ENCODE results near the gene RAB36. TPM values are rescaled to one million over a fixed set of nuclear protein-coding genes. Genes with fewer than 3 reads are reported as not detected.
A peak's percentile ranks its signal among the peaks of the same experiment; 100 is the strongest.

RAB36 gene
- total RNA-seq, 4 donors from 2014 or later = 0.35 to 0.55 TPM; not detected in 2

DNA sequence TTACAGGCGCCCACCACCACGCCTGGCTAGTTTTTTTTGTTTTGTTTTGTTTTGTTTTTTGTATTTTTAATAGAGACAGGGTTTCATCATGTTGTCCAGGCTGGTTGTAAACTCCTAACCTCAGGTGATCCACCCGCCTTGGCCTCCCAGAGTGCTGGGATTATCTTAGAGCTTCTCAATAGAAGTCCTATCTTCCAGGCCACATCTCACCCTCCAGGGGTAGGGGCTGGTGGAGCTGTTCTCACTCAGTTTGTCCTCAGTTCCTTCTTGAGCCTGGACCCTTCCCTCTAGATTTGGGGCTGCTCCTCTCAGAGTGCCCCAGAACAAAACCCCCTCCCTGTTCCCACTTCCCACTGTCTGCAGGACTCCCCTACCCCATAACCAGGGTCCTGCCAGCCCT, 66.3 kb downstream of the RAB36 start:
- no peak for DNase-seq
- H3K27ac ChIP-seq = no peak overlapping the region
- intact Hi-C loops (cut with DNase I; ENCODE audit: low total_unique reads) (loop anchor here (2.0 kb wide), 1 partner anchor 25 kb away; no protein-coding TSS in a partner anchor), in situ Hi-C loops (cut with MboI; ENCODE audit: low sequenced_read_pairs in 4 of 4) (no loop called here)
- peaks cover 0 to 6% (median 0%) of the 10 kb centered on the region in 3 donors for H3K27me3 ChIP-seq
- no peak for TF ChIP-seq POLR2A (IDR thresholded peaks at IDR 0.05)
- TF ChIP-seq, protein P1, sequence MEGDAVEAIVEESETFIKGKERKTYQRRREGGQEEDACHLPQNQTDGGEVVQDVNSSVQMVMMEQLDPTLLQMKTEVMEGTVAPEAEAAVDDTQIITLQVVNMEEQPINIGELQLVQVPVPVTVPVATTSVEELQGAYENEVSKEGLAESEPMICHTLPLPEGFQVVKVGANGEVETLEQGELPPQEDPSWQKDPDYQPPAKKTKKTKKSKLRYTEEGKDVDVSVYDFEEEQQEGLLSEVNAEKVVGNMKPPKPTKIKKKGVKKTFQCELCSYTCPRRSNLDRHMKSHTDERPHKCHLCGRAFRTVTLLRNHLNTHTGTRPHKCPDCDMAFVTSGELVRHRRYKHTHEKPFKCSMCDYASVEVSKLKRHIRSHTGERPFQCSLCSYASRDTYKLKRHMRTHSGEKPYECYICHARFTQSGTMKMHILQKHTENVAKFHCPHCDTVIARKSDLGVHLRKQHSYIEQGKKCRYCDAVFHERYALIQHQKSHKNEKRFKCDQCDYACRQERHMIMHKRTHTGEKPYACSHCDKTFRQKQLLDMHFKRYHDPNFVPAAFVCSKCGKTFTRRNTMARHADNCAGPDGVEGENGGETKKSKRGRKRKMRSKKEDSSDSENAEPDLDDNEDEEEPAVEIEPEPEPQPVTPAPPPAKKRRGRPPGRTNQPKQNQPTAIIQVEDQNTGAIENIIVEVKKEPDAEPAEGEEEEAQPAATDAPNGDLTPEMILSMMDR (IDR thresholded peaks at IDR 0.05 in 4 of 5, conservative IDR thresholded peaks at IDR 0.05 in 1 of 5) = no peak
- H3K36me3 ChIP-seq = no peaks in the 10 kb centered on the region
- H3K4me1 ChIP-seq = peaks cover 29 to 34% of the 10 kb centered on the region in 2 donors
- no peaks in the 10 kb centered on the region for H3K9me3 ChIP-seq
- ATAC-seq = no peak
- H3K4me3 ChIP-seq = no peak overlapping the region

GRCh38 chr22:23212061-23213021, 67.1 kb downstream of the RAB36 start:
- no peaks in the 10 kb centered on the region for H3K36me3 ChIP-seq
- ATAC-seq (peak; percentile 64 to 94), DNase-seq (peak in 1 of 2 donors; percentile 34)
- intact Hi-C loops (cut with DNase I; ENCODE audit: low total_unique reads) = loop anchor here (2.0 kb wide), 1 partner anchor 24 kb away; no protein-coding TSS in a partner anchor
- no peaks in the 10 kb centered on the region for H3K9me3 ChIP-seq
- peaks cover 29 to 39% of the 10 kb centered on the region in 2 donors for H3K4me1 ChIP-seq
- peaks cover 0 to 6% (median 3%) of the 10 kb centered on the region in 3 donors for H3K27me3 ChIP-seq
- TF ChIP-seq, protein P1 (IDR thresholded peaks at IDR 0.05 in 4 of 5, conservative IDR thresholded peaks at IDR 0.05 in 1 of 5) = no peak
- no peak for TF ChIP-seq POLR2A (IDR thresholded peaks at IDR 0.05)
- in situ Hi-C loops (cut with MboI; ENCODE audit: low sequenced_read_pairs in 4 of 4) = no loop called here
- H3K4me3 ChIP-seq = no peak overlapping the region
- peak overlapping the region in 1 of 4 donors; percentile 48 for H3K27ac ChIP-seq

DNA sequence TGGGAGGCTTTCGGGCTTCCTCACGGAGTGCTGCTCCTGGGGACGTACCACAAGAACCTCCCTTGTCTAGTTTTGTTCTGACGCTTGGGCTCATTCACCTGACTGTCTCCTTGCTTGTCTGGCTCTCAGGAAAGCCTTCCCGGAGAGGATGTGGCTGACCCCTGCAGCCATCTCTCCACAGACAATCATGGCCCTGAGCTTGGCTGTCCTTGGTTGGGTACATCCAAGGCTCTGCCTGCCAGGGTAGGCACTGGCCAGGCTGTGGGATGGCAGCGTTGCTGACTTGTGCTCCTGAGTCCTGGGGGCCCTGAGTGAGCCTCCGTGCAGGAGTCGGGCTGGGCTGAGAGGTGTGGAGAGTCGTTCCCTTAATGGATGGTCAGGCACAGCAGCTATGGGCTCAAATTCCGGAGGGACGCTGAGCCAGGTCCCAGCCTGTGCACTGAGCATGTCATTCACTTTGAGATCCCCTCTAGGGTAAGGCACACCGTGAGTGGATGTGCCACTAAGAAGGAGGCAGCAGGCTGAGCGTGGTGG, 67.8 kb downstream of the RAB36 start:
- H3K27ac ChIP-seq = no peak overlapping the region
- no peaks in the 10 kb centered on the region for H3K36me3 ChIP-seq
- intact Hi-C loops (cut with DNase I; ENCODE audit: low total_unique reads) = loop anchor here (2.0 kb wide), 1 partner anchor 24 kb away; no protein-coding TSS in a partner anchor
- ATAC-seq = no peak
- H3K9me3 ChIP-seq = no peaks in the 10 kb centered on the region
- no peak for TF ChIP-seq POLR2A (IDR thresholded peaks at IDR 0.05)
- TF ChIP-seq, protein P1 (IDR thresholded peaks at IDR 0.05 in 4 of 5, conservative IDR thresholded peaks at IDR 0.05 in 1 of 5) = no peak
- H3K4me3 ChIP-seq = no peak overlapping the region
- no peak for DNase-seq
- in situ Hi-C loops (cut with MboI; ENCODE audit: low sequenced_read_pairs in 4 of 4) = no loop called here
- H3K27me3 ChIP-seq = peaks cover 4 to 10% (median 9%) of the 10 kb centered on the region in 3 donors
- H3K4me1 ChIP-seq = peaks cover 33 to 44% of the 10 kb centered on the region in 2 donors

- Histone ChIP-seq H3K36me3 (no peaks in the 10 kb centered on the region), H3K27ac (peak overlapping the region in 3 of 4 donors; percentile 40 to 56 (median 50)), H3K9me3 (no peaks in the 10 kb centered on the region), H3K4me1 (peaks cover 40 to 49% of the 10 kb centered on the region in 2 donors), H3K4me3 (no peak overlapping the region), H3K27me3 (peaks cover 9 to 16% (median 15%) of the 10 kb centered on the region in 3 donors)
- ATAC-seq (no peak), DNase-seq (no peak)
- intact Hi-C loops (cut with DNase I; ENCODE audit: low total_unique reads) = loop anchor here (2.0 kb wide), 1 partner anchor 23 kb away; no protein-coding TSS in a partner anchor
- TF ChIP-seq POLR2A (IDR thresholded peaks at IDR 0.05) = no peak
- in situ Hi-C loops (cut with MboI; ENCODE audit: low sequenced_read_pairs in 4 of 4) = no loop called here
These were observed 68.5 kb downstream of the RAB36 start for GRCh38 chr22:23213581-23214334.

Other genes starting within 250 kb of the RAB36 start
- gene GNAZ, start 75.0 kb upstream of the RAB36 start, total RNA-seq = 1 to 10 TPM in 3 of 4 donors, under 1 TPM in 1; 0.92 to 3.1 (median 2.6) TPM
- not detected for gene RSPH14, start 3.5 kb upstream of the RAB36 start, total RNA-seq
- gene BCR, start 35.0 kb downstream of the RAB36 start, total RNA-seq = 10 to 100 TPM; 10.3 to 13.0 (median 12.4) TPM

Data from gastrocnemius medialis (tissue), 4 donors.